HG03135 (cell line): ENCODE data around the gene NENF.
"Not testable (repeated sequence)": the region's sequence is repeated elsewhere in the genome, so short reads cannot be mapped to it uniquely, and the experiment has no call there.

Experiments used
- ATAC-seq: cut with Tn5 transposase; IDR thresholded peaks from one replicate; pipeline ENCODE4 v1.9.1; 2021; ENCODE audit warnings: mild to moderate bottlenecking, moderate library complexity; ENCODE audit not compliant: unreplicated experiment

The NENF gene

DNA sequence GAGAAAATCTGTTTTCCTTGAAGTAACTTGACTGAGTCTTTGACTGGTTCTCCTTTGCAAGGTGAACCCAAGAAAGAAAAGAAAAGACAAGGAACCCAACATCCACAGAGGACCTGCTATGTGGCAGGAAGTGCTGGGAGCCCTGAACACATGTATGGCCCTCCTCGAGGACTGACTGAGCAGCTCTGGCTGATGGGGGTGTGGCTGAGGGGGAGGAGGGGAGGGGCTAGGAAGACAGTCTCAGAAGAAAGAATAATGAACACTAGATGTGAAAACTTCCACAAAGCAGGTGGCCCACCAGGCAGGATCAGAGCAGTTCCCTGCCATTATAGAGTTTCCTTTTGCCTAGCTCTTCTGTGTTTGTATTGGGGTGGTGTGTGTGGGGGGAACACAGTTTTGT lies 26.1 kb downstream of the NENF start:
- ATAC-seq, result no peak

DNA sequence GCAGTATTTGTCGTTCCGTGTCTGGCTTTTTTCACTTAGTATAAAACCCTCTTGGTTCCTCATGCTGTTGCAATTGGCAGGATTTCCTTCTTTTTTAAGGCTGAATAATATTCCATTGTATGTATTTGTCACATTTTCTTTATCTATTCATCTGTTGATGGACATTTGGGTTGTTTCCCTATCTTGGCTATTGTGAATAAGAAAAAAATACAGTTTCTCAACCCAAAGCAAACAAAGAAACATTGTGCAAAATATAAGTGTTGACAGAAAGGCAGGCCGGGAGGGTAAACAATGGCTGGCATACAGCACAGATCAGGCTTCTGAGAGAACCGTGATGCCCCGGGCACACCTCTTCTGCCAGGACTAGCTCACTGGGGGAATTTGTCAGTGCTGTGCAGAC lies 26.9 kb downstream of the NENF start:
- no peak for ATAC-seq

DNA sequence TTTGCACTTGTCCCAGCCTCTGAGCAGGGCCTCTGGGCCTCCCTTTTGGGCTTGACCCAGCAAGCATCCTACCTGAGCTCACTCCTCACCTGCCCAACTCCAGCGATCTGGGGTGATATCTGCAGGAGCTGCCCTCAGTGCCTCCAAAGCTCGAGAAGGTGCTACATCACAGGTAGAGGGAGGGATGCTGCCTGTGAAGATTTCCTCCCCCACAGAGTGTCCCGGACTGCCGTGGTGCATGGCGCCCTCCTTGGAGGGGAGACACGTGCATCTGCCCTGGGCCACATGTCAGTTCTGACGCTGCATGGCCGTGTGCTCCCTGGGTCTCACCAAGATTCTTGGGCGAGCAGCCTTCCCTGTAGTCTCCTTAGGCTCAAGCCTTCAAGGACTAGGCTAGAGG lies 27.7 kb downstream of the NENF start:
- ATAC-seq, result no peak

DNA sequence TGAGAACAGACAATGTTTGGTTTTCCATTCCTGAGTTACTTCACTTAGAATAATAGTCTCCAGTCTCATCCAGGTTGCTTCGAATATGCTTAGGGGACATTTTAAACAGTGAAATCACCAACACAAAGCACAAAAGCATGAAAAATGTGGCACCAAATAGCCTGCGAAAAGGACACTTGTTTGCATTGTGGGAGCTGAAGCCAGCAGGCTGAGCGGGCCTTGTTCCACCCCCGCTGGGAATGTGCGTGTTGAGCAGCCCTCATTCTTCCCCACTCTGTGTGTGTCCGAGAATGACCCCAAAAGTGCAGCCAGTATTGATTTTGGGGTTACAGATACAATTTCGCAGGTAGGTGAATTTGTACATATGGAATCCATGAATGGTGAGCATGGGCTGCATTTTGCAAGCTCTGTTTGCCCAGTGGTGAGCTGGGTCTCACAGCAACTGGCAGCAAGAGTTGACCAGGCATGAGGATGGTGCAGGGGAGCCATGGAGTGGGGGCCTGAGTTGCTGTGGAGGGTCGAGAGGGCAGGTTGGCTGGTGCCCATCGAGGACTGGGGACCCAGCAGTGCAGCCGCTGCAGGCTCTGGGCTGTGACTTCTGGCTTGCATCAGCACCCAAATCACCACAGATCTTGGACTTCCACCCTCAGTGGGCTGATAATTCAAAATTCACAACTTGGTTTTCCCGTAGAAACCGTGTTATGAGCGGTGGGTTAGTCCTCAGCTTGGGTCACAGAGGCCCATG lies 29.4 kb downstream of the NENF start:
- no peak for ATAC-seq

DNA sequence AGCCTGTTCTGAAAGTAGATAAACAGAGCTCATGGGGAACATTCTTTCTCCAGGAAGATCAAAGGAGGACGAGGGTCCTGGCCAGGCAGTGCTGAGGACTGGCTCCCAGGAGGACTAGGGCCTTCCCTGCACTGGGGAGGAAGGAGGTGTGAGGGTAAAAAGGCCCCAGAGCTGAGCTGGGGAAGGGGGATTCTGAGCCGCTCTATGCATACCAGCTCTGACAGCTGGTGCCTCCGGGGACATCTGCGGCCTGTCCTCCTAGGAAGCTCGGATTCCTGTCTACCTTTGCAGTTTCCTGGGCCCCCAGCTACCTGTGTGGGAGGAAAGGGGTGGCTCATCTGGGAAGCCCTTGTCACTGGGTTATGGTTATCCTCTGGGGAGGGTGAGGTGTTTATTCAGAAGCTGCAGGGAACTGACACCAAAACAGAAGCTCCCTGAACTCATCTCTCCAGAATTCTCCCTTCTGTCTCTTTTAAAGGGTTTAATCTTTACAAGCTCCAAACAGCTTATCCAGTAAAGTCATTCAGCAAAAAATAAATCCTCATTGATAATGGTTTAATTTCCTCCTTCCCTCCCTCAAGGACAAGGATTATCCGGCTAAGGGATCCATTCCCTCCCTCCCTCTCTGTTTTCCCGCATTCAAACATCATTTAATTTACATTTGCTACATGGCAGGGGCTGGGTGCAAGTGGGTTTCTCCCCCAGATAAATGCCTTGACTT lies 31.0 kb downstream of the NENF start:
- no peak for ATAC-seq

DNA sequence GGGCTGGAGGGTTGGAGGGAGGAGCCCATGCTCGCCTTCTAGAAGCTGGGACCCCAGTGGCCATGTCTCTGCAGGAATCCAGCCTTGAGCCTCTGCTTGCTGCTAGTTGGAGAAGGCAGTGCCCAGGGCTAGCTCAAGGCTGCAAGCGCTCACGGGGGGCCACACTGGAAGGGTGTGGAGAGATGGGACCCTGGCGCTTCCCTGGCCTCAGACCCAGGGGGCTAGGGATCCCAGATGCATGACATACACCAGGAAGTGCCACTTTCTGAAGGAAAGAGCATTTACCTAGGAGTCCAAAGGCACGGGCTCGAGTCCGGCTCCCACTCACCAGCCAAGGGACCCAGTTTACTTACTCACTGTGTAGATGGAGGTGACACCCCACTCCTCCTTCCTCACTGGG lies 32.6 kb downstream of the NENF start:
- no peak for ATAC-seq

DNA sequence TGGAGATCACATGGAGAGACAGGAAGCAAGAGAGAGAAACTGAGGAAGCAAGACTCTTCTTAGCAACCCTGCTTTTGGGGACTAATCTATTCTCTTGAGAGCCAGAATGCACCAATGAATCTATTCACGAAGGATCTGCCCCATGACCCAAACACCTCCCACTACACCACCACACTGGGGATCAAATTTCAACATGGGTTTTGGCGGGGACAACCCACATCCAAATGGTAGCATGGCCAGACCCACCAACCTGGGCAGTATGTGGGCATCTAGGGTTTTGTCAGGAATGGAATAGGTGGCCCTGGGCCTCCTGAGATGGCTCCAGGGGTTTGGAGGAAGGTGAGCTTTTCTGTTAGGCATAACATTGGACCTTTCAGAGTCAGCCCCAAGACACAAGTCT lies 33.7 kb downstream of the NENF start:
- ATAC-seq, result no peak

DNA sequence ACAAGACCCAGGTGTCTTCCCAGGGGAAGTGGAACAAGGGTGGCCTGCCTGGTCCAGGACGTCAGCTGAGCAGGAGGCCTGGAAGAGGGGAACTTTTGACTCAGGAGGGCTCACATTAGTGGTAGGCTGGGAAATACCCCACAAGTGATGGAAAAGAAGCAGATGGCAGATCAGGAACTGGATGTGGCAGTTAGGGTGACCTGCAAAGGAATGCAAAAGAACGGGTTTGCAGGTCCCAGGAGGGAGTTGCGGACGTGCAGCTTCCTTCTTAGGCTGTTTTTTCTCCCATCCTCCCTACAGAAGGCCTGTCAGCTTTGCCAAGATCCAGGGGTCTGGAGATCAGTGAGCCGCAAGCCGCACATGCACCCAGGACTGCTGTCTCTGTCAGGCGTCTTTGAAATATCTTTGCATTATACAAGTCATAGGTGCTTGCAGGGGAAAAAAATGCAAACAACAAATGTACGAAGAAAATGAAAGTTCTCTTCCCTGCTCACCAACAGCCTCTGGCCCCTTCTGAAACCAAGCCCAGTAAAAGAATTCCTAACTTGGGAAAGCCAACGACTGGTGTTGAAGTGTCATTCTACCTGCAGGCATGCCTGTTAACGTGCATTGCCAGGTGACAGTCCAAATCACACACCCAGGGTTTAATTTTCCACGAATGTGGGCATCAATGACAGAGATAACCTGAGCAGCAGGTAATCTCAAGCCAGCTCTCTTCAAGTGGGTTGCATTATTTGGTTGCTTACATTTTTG lies 34.4 kb downstream of the NENF start:
- ATAC-seq, result no peak

DNA sequence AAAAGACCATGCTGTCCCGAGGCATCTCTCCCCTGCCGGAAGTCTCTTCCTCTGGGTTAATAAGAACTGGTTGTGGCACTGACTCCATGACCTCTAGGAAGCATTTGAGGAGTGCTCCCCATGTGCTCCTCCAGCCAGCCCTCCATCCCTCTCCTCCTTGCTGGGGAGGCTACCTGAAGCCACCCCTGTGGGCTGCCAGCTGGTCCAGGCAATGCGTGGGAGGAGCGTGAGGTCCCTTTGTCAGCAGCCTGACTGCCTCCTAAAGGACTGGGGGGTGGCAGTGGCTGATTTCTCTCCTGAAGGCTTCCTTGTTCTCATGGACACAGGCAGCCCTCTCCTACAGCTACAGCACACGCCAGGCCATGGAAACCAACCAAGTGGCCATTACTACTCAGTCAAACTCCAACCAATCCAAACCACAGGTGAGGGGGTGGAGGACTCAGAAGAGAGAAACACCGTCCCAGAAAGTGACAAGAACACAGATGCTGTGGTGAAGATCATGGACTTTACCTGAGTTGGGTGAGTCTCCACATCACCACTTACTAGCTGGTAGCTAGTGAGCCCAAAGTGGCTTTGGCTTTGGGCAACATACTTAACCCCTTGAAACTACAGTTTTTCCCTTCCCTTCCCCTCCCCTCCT lies 35.2 kb downstream of the NENF start:
- ATAC-seq, result no peak

DNA sequence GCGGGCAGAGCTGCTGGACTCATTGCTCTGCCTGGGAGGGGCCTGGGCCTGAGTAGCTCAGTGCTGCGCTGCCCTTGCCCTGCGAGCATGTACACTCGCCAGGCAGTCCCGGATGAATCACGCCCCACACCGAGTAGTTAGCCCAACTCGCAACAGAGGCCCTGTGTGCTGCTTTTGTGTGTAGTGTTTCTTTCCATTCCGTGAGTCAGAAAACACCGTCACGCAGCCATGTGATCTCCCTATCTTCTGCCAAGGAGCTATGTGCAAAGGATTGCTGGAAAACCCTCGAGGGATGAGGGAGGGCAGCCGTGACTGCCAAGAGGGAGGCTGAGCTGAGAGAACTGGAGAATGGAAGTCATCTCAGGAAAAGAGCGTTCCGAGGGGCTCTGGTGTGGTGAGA lies 37.3 kb downstream of the NENF start:
- no peak for ATAC-seq

DNA sequence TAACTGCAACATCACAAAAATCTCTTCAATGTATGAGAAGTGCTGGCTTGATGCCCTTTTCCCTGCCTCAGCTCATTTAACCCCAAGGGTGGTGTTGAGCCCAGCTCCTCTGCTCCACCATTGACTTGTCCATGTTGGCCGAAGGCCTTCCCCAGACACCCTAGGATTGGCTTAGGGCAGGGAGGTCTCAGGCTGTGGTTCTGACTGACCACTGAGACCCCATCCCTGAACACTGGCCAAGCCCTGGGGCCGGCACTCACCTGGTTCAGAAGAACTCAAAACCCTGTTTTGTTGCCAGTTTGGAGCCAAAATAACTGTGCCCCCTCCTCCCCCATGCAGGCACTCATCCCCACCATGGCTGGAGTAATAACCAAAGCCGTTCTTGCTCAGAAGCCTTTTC lies 38.6 kb downstream of the NENF start:
- ATAC-seq, result no peak

DNA sequence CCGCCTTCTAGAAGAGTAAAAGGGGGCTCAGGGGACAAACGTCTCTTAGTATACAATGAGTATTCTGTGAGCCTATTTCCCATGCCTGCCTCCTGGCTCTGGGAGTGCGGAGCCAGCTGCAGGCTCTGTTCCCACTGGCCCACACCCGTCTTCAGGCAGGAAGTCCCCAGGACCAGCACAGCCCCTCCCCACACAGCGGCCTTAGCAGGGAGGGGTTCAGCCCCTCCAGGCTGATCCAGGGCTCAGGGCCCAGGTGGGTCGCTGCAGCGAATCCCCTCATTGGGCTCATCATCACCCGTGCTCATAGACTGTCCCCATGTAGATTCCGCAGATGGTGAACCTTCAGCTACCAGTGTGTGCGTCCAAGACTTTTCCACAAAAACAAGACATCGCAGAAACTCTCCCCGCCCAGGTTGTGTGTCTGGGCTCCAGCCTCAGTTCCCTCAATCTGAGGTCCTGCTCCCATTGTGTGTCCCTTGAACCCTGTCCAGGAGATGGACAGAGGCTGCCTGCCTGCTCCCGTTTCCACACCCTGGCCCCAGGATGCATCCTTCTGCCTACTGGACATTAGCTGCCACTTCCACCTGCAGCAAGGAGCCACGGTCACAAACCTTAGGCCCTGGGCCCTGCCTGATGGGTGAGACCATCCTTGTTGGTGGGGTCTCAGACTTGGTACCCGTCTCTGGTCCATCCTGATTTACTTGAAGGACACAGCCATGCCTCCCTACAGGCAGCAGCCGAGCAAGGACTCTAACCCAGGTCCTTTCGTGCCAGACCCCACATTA lies 39.4 kb downstream of the NENF start:
- no peak for ATAC-seq

DNA sequence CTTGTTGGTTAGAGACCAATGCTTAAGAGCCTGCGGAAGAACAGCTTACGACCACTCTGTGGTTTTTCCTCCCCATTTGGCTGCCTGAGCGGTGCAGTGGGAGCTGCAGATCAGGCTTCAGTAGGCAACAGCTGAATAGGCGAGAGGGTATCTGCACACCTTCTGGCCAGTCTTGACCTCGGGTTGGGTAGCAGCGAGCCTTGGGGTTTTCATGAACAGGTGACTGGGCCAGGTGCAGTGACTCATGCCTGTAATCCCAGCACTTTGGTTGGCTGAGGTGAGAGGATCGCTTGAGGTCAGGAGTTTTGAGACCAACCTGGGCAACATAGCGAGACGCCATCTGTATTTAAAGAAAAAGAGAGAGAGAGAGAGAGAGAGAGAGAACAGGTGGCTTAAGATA lies 41.0 kb downstream of the NENF start:
- ATAC-seq, result no peak

DNA sequence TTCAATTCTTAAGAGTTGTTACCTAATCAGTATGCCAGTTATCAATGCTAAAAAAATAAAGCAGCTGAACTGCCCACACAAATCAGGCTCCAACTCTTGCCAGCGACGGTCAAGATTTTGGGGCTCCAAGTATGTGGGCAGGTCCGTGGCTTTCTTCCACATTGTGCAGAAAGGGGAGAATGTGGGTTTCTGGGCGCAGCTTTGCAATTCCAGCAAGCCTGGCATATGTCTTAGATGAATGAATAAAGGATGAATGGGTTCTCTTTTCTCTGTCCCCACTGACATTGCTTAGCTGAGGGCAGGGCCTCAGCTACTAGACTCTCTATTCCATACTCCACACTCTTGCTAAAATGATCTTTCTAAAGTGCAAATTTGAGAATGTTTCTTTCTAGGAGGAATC lies 42.4 kb downstream of the NENF start:
- no peak for ATAC-seq

DNA sequence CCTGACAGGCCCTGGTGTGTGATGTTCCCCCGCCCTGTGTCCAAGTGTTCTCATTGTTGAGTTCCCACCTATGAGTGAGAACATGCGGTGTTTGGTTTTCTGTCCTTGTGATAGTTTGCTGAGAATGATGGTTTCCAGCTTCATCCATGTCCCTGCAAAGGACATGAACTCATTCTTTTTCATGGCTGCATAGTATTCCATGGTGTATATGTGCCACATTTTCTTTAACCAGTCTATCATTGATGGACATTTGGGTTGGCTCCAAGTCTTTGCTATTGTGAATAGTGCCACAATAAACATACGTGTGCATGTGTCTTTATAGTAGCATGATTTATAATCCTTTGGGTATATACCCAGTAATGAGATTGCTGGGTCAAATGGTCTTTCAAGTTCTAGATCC lies 43.1 kb downstream of the NENF start:
- ATAC-seq, result not testable (repeated sequence)

DNA sequence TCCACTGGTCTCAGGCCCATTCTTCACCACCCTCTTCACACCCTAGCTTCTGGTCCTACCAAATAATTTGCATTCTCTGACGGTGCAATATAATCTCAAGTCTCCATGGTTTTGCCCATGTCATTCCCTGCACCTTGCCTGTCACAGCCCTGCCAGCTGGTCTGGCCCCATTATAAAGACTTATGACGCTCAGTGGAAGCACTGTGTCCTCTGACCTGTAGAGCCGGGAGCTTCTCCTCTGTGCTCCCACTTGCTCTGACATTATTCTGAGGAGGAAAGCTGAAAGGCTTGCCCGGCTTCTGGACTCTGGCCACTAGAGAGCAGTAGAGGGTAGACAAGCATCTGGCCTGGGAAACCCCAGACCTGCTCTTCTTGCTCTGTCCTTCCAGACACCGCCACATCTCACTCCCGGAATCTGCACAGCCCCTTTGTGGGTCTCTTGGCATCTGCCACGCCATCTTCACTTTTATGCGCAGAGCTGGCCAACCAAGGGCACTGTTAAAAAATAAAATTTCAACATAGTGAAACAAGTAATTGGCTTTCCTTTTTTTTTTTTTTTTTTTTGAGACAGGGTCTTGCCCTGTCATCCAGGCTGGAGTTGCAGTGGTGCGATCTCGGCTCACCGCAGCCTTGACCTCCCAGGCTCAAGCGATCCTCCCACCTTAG lies 44.4 kb downstream of the NENF start:
- ATAC-seq, result peak; percentile 89

DNA sequence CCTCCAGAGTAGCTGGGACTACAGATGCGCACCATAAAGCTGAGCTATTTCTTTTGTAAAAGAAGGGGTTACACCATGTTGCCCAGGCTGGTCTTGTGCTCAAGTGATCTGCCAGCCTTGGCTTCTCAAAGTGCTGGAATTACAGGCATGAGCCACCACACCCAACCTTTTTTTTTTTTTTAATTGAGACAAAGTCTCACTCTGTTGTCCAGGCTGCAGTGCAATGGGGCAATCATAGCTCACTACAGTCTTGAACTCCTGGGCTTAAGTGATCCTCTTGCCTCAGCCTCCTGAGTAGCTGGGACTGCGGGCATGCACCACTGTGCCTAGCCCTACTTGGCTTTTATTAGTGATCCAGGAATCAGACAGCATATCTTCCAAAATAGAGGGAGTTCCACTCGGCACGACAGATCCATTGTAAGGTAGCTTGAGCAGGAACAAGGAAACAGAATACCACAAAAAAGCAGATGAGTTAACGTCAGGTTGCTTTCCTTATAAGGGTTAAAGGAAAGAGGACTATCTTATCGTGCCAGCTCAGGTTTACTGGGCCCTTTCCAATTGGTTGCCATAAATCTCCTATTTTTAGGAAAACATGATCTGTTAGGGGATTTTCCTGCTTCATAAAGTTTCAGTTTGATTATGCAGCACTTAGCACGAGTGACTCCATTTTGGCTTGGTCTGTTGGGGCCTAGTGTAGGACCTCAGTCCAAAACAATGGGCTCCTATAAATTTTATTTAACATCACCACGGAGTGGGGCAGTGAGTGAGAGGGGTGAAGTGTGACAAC lies 45.2 kb downstream of the NENF start:
- ATAC-seq, result no peak

DNA sequence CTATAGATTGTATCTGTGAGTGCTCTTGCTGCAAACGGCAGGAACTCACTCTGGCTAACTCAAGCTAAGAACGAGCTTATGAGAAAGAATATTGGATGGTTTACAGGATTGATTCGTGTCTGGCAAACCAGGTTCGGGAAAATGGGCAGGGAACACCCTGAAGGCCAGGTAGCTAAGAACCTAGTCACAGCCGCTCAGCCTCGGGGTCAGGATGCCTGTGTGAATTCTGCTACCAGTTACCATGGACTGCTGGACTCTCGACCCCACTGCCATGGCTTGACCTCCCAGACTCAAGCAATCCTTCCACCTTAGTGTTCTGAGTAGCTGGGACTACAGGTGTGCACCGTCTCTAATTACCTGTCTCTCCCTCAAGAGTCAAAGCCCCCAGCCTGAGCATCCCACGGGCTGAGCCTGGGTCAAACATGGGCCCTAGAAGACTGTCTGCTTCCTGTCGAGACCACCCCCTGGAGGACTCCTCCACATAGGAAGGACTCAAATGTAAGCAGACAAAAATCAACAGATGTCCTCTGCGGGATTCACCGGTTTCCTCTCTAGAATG lies 45.8 kb downstream of the NENF start:
- no peak for ATAC-seq

DNA sequence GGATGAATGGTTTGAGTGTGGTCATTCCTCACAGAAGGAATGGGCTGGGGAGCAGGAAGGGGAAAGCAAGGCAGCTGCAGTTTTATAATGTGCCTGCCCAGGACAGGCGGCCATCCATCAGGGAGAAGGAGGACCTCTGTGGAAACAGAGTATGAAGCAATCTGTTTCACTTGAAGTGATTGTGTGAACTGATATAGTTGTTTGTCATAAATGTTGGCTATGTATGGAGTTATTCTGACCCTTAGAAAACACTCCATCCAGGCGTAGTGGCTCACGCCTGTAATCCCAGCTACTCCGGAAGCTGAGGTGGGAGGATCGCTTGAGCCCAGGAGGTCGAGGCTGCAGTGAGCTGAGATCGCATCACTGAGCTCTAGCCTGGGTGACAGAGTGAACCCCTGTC lies 46.5 kb downstream of the NENF start:
- no peak for ATAC-seq
